ENCODE measurements around the gene MTRF1L.
A peak's percentile ranks its signal among the peaks of the same experiment; 100 is the strongest.

Gene MTRF1L

GRCh38 chr6:153002613-153003365, at the start of gene MTRF1L:
TSS of gene MTRF1L (minus strand) at chr6:153002709. CDS start at chr6:153002685, 24 bp downstream.
- peaks cover 43% of the 10 kb centered on the region for H3K4me1 Mint-ChIP-seq (ENCODE audit: low read depth)
- H3K36me3 Mint-ChIP-seq = peaks cover 8% of the 10 kb centered on the region
- peak within 1 kb of the TSS; percentile 100 for H3K4me3 Mint-ChIP-seq
- no peaks in the 10 kb centered on the region for H3K9me3 Mint-ChIP-seq (ENCODE audit: low read depth)
- H3K27ac Mint-ChIP-seq = peak within 1 kb of the TSS; percentile 96
- no peaks in the 10 kb centered on the region for H3K27me3 Mint-ChIP-seq

- H3K27ac Mint-ChIP-seq = no peak overlapping the region
- no peaks in the 10 kb centered on the region for H3K36me3 Mint-ChIP-seq
- H3K4me3 Mint-ChIP-seq = no peak overlapping the region
- H3K27me3 Mint-ChIP-seq = peaks cover 2% of the 10 kb centered on the region
- no peaks in the 10 kb centered on the region for H3K4me1 Mint-ChIP-seq (ENCODE audit: low read depth)
- H3K9me3 Mint-ChIP-seq (ENCODE audit: low read depth) = peaks cover 11% of the 10 kb centered on the region
Observed at GRCh38 chr6:153051801-153052200, 49.3 kb upstream of the MTRF1L start.

GRCh38 chr6:153048631-153049030, 46.1 kb upstream of the MTRF1L start:
- H3K27me3 Mint-ChIP-seq = no peaks in the 10 kb centered on the region

GRCh38 chr6:153047386-153047785, 44.9 kb upstream of the MTRF1L start:
- H3K27me3 Mint-ChIP-seq = no peaks in the 10 kb centered on the region
- no peaks in the 10 kb centered on the region for H3K36me3 Mint-ChIP-seq
- H3K4me1 Mint-ChIP-seq (ENCODE audit: low read depth) = no peaks in the 10 kb centered on the region
- no peak overlapping the region for H3K27ac Mint-ChIP-seq
- peaks cover 11% of the 10 kb centered on the region for H3K9me3 Mint-ChIP-seq (ENCODE audit: low read depth)
- no peak overlapping the region for H3K4me3 Mint-ChIP-seq

More at GRCh38 chr6:153048631-153049030, 46.1 kb upstream of the MTRF1L start:
- Mint-ChIP-seq H3K4me3 (no peak overlapping the region), H3K27ac (no peak overlapping the region), H3K9me3 (ENCODE audit: low read depth) (peaks cover 11% of the 10 kb centered on the region), H3K36me3 (no peaks in the 10 kb centered on the region), H3K4me1 (ENCODE audit: low read depth) (no peaks in the 10 kb centered on the region)

- peaks cover 7% of the 10 kb centered on the region for H3K9me3 Mint-ChIP-seq (ENCODE audit: low read depth)
- no peaks in the 10 kb centered on the region for H3K4me1 Mint-ChIP-seq (ENCODE audit: low read depth)
- H3K4me3 Mint-ChIP-seq = no peak overlapping the region
- no peaks in the 10 kb centered on the region for H3K36me3 Mint-ChIP-seq
- no peak overlapping the region for H3K27ac Mint-ChIP-seq
- no peaks in the 10 kb centered on the region for H3K27me3 Mint-ChIP-seq
Observed at GRCh38 chr6:153045271-153045670, 42.8 kb upstream of the MTRF1L start.

- Mint-ChIP-seq H3K9me3 (ENCODE audit: low read depth) (peaks cover 7% of the 10 kb centered on the region), H3K27me3 (peaks cover 2% of the 10 kb centered on the region), H3K27ac (no peak overlapping the region), H3K36me3 (no peaks in the 10 kb centered on the region), H3K4me3 (no peak overlapping the region), H3K4me1 (ENCODE audit: low read depth) (no peaks in the 10 kb centered on the region)
Observed at GRCh38 chr6:153044295-153044694, 41.8 kb upstream of the MTRF1L start.

GRCh38 chr6:153043719-153044118, 41.2 kb upstream of the MTRF1L start:
- H3K4me1 Mint-ChIP-seq (ENCODE audit: low read depth) = no peaks in the 10 kb centered on the region
- H3K4me3 Mint-ChIP-seq = no peak overlapping the region

GRCh38 chr6:153038378-153039057, 36.0 kb upstream of the MTRF1L start:
- no peak overlapping the region for H3K4me3 Mint-ChIP-seq
- H3K36me3 Mint-ChIP-seq = no peaks in the 10 kb centered on the region
- no peaks in the 10 kb centered on the region for H3K4me1 Mint-ChIP-seq (ENCODE audit: low read depth)
- H3K27ac Mint-ChIP-seq = no peak overlapping the region
- peaks cover 2% of the 10 kb centered on the region for H3K27me3 Mint-ChIP-seq
- no peaks in the 10 kb centered on the region for H3K9me3 Mint-ChIP-seq (ENCODE audit: low read depth)

More at GRCh38 chr6:153043719-153044118, 41.2 kb upstream of the MTRF1L start:
- Mint-ChIP-seq H3K27me3 (peaks cover 2% of the 10 kb centered on the region), H3K9me3 (ENCODE audit: low read depth) (peaks cover 7% of the 10 kb centered on the region), H3K36me3 (no peaks in the 10 kb centered on the region), H3K27ac (no peak overlapping the region)

GRCh38 chr6:153034139-153034538, 31.6 kb upstream of the MTRF1L start:
- H3K9me3 Mint-ChIP-seq (ENCODE audit: low read depth) = no peaks in the 10 kb centered on the region
- H3K27me3 Mint-ChIP-seq = peaks cover 3% of the 10 kb centered on the region
- no peaks in the 10 kb centered on the region for H3K36me3 Mint-ChIP-seq
- H3K4me3 Mint-ChIP-seq = no peak overlapping the region
- no peaks in the 10 kb centered on the region for H3K4me1 Mint-ChIP-seq (ENCODE audit: low read depth)
- H3K27ac Mint-ChIP-seq = no peak overlapping the region

- no peak overlapping the region for H3K27ac Mint-ChIP-seq
- H3K27me3 Mint-ChIP-seq = peaks cover 5% of the 10 kb centered on the region
- H3K4me3 Mint-ChIP-seq = no peak overlapping the region
- no peaks in the 10 kb centered on the region for H3K4me1 Mint-ChIP-seq (ENCODE audit: low read depth)
- H3K36me3 Mint-ChIP-seq = no peaks in the 10 kb centered on the region
- H3K9me3 Mint-ChIP-seq (ENCODE audit: low read depth) = no peaks in the 10 kb centered on the region
Observed at GRCh38 chr6:153032255-153032882, 29.9 kb upstream of the MTRF1L start.

GRCh38 chr6:153031335-153031955, 28.9 kb upstream of the MTRF1L start:
- H3K9me3 Mint-ChIP-seq (ENCODE audit: low read depth) = no peaks in the 10 kb centered on the region
- H3K4me3 Mint-ChIP-seq = no peak overlapping the region
- no peak overlapping the region for H3K27ac Mint-ChIP-seq
- H3K4me1 Mint-ChIP-seq (ENCODE audit: low read depth) = no peaks in the 10 kb centered on the region
- H3K36me3 Mint-ChIP-seq = no peaks in the 10 kb centered on the region
- peaks cover 5% of the 10 kb centered on the region for H3K27me3 Mint-ChIP-seq

GRCh38 chr6:153028963-153029362, 26.5 kb upstream of the MTRF1L start:
- peaks cover 7% of the 10 kb centered on the region for H3K27me3 Mint-ChIP-seq

GRCh38 chr6:153028286-153028685, 25.8 kb upstream of the MTRF1L start:
- H3K9me3 Mint-ChIP-seq (ENCODE audit: low read depth) = no peaks in the 10 kb centered on the region
- H3K27me3 Mint-ChIP-seq = peaks cover 7% of the 10 kb centered on the region
- no peaks in the 10 kb centered on the region for H3K36me3 Mint-ChIP-seq
- H3K4me1 Mint-ChIP-seq (ENCODE audit: low read depth) = no peaks in the 10 kb centered on the region
- H3K4me3 Mint-ChIP-seq = no peak overlapping the region
- H3K27ac Mint-ChIP-seq = no peak overlapping the region

More at GRCh38 chr6:153028963-153029362, 26.5 kb upstream of the MTRF1L start:
- Mint-ChIP-seq H3K27ac (no peak overlapping the region), H3K4me1 (ENCODE audit: low read depth) (no peaks in the 10 kb centered on the region), H3K9me3 (ENCODE audit: low read depth) (no peaks in the 10 kb centered on the region), H3K36me3 (no peaks in the 10 kb centered on the region), H3K4me3 (no peak overlapping the region)

- no peaks in the 10 kb centered on the region for H3K4me1 Mint-ChIP-seq (ENCODE audit: low read depth)
- H3K27ac Mint-ChIP-seq = no peak overlapping the region
- H3K9me3 Mint-ChIP-seq (ENCODE audit: low read depth) = no peaks in the 10 kb centered on the region
- H3K4me3 Mint-ChIP-seq = no peak overlapping the region
- peaks cover 8% of the 10 kb centered on the region for H3K27me3 Mint-ChIP-seq
- no peaks in the 10 kb centered on the region for H3K36me3 Mint-ChIP-seq
Observed at GRCh38 chr6:153027480-153027879, 25.0 kb upstream of the MTRF1L start.

- no peak overlapping the region for H3K27ac Mint-ChIP-seq
- H3K36me3 Mint-ChIP-seq = no peaks in the 10 kb centered on the region
- H3K9me3 Mint-ChIP-seq (ENCODE audit: low read depth) = no peaks in the 10 kb centered on the region
- no peak overlapping the region for H3K4me3 Mint-ChIP-seq
- H3K4me1 Mint-ChIP-seq (ENCODE audit: low read depth) = no peaks in the 10 kb centered on the region
- peaks cover 6% of the 10 kb centered on the region for H3K27me3 Mint-ChIP-seq
Observed at GRCh38 chr6:153024709-153025017, 22.2 kb upstream of the MTRF1L start.

All from activated naive CD8-positive, alpha-beta T cell (primary cell).